Activated CD4-positive, alpha-beta T cell treated with anti-CD3 and anti-CD28 coated beads, Interleukin-2, amount 10 ng/mL, durations not matched to agents 24 days and 14 days (primary cell): ENCODE data around the gene LARGE2. TPM values are rescaled to one million over a fixed set of nuclear protein-coding genes. Genes with fewer than 3 reads are reported as not detected.

ENCODE experiments used
- DNase-seq: peaks from one replicate; pipeline ENCODE4 v3.0.0; 2022
- H3K27ac Mint-ChIP-seq: one replicate; pipeline ENCODE4 v1.8.0; 2022; ENCODE audit warnings: mild to moderate bottlenecking, mixed read lengths
- H3K27me3 Mint-ChIP-seq: one replicate; pipeline ENCODE4 v1.8.0; 2022; ENCODE audit warnings: mixed read lengths
- H3K36me3 Mint-ChIP-seq: one replicate; pipeline ENCODE4 v1.8.0; 2022; ENCODE audit warnings: low read depth, mild to moderate bottlenecking, mixed read lengths
- H3K4me1 Mint-ChIP-seq: one replicate; pipeline ENCODE4 v1.8.0; 2021; ENCODE audit warnings: mixed read lengths
- H3K4me3 Mint-ChIP-seq: one replicate; pipeline ENCODE4 v1.8.0; 2022; ENCODE audit warnings: mild to moderate bottlenecking, moderate library complexity, mixed read lengths
- H3K9me3 Mint-ChIP-seq: one replicate; pipeline ENCODE4 v1.8.0; 2021; ENCODE audit warnings: mixed read lengths
- intact Hi-C: fragments of 100-400 bp; cut with micrococcal nuclease; formaldehyde crosslinking; loops from one replicate; pipeline ENCODE4 v1.15.1; 2023
- total RNA-seq: library from RNA; stranded (reverse); gene quantifications from 2 replicates; pipeline ENCODE4 v1.2.3, GENCODE V29; 2022

The LARGE2 gene
- total RNA-seq, 1 donor from 2014 or later, result not detected

GRCh38 chr11:45934580-45935318, 12.3 kb downstream of the LARGE2 start:
- no peak overlapping the region for H3K27ac Mint-ChIP-seq
- H3K27me3 Mint-ChIP-seq, result no peaks in the 10 kb centered on the region
- intact Hi-C loops, result no loop called here
- H3K9me3 Mint-ChIP-seq, result no peaks in the 10 kb centered on the region
- peaks cover 18% of the 10 kb centered on the region for H3K36me3 Mint-ChIP-seq
- DNase-seq, result no peak
- no peak overlapping the region for H3K4me3 Mint-ChIP-seq
- H3K4me1 Mint-ChIP-seq, result peaks cover 14% of the 10 kb centered on the region

GRCh38 chr11:45935349-45936064, 13.1 kb downstream of the LARGE2 start:
- Mint-ChIP-seq H3K27ac (no peak overlapping the region), H3K27me3 (no peaks in the 10 kb centered on the region), H3K36me3 (peaks cover 18% of the 10 kb centered on the region), H3K4me1 (peaks cover 6% of the 10 kb centered on the region), H3K9me3 (no peaks in the 10 kb centered on the region), H3K4me3 (no peak overlapping the region)
- no peak for DNase-seq
- intact Hi-C loops, result no loop called here

- no peaks in the 10 kb centered on the region for H3K27me3 Mint-ChIP-seq
- H3K9me3 Mint-ChIP-seq, result no peaks in the 10 kb centered on the region
- H3K27ac Mint-ChIP-seq, result no peak overlapping the region
- H3K36me3 Mint-ChIP-seq, result peaks cover 16% of the 10 kb centered on the region
- peaks cover under 1% of the 10 kb centered on the region for H3K4me1 Mint-ChIP-seq
- intact Hi-C loops, result no loop called here
- no peak overlapping the region for H3K4me3 Mint-ChIP-seq
- DNase-seq, result no peak
These were observed 14.1 kb downstream of the LARGE2 start for GRCh38 chr11:45936511-45937054.

- H3K4me3 Mint-ChIP-seq, result no peak overlapping the region
- no peak overlapping the region for H3K27ac Mint-ChIP-seq
- H3K9me3 Mint-ChIP-seq, result no peaks in the 10 kb centered on the region
- H3K4me1 Mint-ChIP-seq, result no peaks in the 10 kb centered on the region
- no peaks in the 10 kb centered on the region for H3K27me3 Mint-ChIP-seq
- H3K36me3 Mint-ChIP-seq, result peaks cover 13% of the 10 kb centered on the region
- DNase-seq, result no peak
- intact Hi-C loops, result no loop called here
These were observed 15.5 kb downstream of the LARGE2 start for GRCh38 chr11:45937916-45938315.

DNA sequence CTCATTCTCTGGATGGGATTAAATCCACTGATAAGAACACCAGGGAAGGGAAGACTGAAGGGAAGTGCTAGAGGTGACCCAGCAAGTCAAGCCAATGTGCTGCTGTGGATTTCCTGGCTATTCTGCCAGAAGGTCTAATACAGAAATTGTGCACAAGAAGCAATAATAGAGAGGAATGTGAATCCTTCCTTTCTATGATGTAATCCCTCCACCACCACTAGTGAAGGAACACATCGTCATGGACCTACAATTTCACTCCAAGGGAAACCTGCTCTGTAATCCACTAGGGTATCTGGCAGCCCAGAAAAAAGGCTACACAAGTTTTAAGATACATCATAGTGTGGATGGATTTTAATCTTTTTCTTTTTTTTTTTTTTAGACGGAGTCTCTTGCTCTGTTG, 17.4 kb downstream of the LARGE2 start:
- Mint-ChIP-seq H3K4me3 (no peak overlapping the region), H3K9me3 (no peaks in the 10 kb centered on the region), H3K36me3 (peaks cover 12% of the 10 kb centered on the region), H3K27ac (no peak overlapping the region), H3K4me1 (no peaks in the 10 kb centered on the region), H3K27me3 (no peaks in the 10 kb centered on the region)
- intact Hi-C loops, result no loop called here
- no peak for DNase-seq

DNA sequence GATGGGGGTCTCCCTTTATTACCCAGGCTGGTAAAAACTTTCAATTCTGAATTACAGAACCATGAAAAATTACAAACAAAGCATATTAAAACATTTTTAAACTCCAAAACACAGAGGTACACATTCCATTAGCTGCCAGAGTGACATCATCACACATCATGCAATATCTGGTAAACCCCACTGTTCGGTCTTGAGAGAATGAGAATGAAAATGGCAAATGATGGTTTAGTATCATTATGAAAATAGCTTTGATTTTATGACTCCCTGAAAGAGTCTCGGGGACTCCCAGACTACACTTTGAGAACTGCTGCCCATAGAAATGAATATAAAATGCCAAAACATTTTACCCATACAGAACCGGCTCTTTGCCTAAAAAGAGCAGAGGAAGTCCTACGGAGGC, 18.8 kb downstream of the LARGE2 start:
- DNase-seq, result no peak
- intact Hi-C loops, result no loop called here
- no peaks in the 10 kb centered on the region for H3K9me3 Mint-ChIP-seq
- H3K36me3 Mint-ChIP-seq, result peaks cover 20% of the 10 kb centered on the region
- H3K27me3 Mint-ChIP-seq, result no peaks in the 10 kb centered on the region
- no peaks in the 10 kb centered on the region for H3K4me1 Mint-ChIP-seq
- H3K27ac Mint-ChIP-seq, result no peak overlapping the region
- H3K4me3 Mint-ChIP-seq, result no peak overlapping the region

GRCh38 chr11:45942381-45942780, 19.9 kb downstream of the LARGE2 start:
- Mint-ChIP-seq H3K4me1 (no peaks in the 10 kb centered on the region), H3K27ac (no peak overlapping the region), H3K4me3 (no peak overlapping the region), H3K27me3 (no peaks in the 10 kb centered on the region), H3K9me3 (no peaks in the 10 kb centered on the region), H3K36me3 (peaks cover 16% of the 10 kb centered on the region)
- intact Hi-C loops, result no loop called here
- DNase-seq, result no peak

DNA sequence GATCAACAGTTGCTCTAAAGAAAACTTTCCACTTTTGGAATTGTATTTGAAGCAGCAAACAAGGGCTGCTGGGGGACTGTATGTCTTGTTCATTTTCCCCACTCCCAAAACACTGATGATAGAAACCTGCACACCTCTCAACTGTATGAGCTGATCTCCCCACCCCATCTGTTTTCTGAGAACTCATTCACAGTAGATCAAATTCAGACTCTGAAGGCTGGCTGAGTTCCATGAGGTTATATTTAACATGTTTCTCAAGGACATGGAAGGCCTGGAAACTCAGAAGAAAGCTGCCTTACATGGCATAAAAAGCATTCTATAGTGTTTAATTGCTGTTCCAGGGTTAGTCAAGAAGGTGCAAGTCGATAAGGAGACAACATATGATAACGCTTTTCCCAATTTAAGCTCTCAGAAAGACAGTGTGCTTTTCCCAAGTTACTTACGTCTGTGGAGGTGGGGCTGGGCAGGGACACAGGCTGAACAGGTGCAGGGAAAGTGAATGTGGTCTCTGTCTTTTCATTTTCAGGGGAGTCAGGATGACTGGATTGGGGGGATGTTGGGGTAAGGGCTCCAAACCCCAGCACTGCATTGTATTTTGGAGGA, 23.0 kb downstream of the LARGE2 start:
- peaks cover 36% of the 10 kb centered on the region for H3K36me3 Mint-ChIP-seq
- no peak overlapping the region for H3K4me3 Mint-ChIP-seq
- intact Hi-C loops, result no loop called here
- H3K27ac Mint-ChIP-seq, result no peak overlapping the region
- no peaks in the 10 kb centered on the region for H3K27me3 Mint-ChIP-seq
- DNase-seq, result no peak
- H3K4me1 Mint-ChIP-seq, result no peaks in the 10 kb centered on the region
- no peaks in the 10 kb centered on the region for H3K9me3 Mint-ChIP-seq

DNA sequence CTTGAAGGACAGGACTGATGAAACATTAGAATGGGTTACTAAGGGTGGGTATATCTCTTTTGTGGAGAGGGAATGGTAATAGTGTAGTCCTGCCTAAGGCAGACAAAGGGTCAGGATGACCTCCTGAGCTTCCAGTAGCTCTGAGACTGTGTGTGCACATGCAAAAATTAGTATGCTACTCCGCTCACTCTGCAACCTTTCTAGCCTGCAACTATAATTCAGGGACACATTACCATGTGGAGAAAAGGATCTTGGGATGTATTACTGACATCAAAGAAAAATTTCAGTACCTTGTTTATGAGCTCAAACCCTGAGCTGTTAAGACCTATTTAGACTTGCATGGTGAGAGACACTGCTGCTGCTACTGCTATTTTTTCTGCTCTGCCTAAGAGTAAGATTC, 25.4 kb downstream of the LARGE2 start:
- intact Hi-C loops, result no loop called here
- Mint-ChIP-seq H3K27ac (no peak overlapping the region), H3K27me3 (no peaks in the 10 kb centered on the region), H3K36me3 (peaks cover 41% of the 10 kb centered on the region), H3K9me3 (no peaks in the 10 kb centered on the region), H3K4me1 (no peaks in the 10 kb centered on the region), H3K4me3 (no peak overlapping the region)
- no peak for DNase-seq

DNA sequence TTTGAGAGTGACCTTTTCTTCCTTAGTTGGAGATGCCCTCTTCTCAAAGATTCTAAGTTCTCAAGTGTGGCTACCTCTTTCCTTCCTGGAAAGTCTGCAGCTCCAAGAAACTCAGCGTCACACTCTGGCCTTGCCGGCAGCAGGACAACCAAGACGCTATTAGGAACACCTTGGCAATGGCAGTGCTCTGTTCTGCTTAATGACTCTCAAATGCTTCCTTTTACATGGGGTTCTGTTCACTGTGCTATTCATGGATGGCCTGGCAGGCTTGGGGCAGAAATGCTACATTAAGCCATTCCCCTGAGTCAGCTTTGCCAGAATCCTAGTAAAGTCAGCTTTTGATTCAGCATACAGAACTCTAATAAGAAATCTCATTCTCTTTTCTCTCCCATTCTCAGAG, 25.9 kb downstream of the LARGE2 start:
- Mint-ChIP-seq H3K36me3 (peaks cover 43% of the 10 kb centered on the region), H3K9me3 (no peaks in the 10 kb centered on the region)

GRCh38 chr11:45949992-45950407, 27.5 kb downstream of the LARGE2 start:
- Mint-ChIP-seq H3K9me3 (no peaks in the 10 kb centered on the region), H3K27me3 (no peaks in the 10 kb centered on the region), H3K27ac (no peak overlapping the region), H3K4me3 (no peak overlapping the region), H3K36me3 (peaks cover 38% of the 10 kb centered on the region), H3K4me1 (no peaks in the 10 kb centered on the region)
- intact Hi-C loops, result no loop called here
- no peak for DNase-seq

More for the DNA sequence above, 25.9 kb downstream of the LARGE2 start:
- no peaks in the 10 kb centered on the region for H3K4me1 Mint-ChIP-seq
- no peak overlapping the region for H3K4me3 Mint-ChIP-seq
- no peak for DNase-seq
- no peaks in the 10 kb centered on the region for H3K27me3 Mint-ChIP-seq
- intact Hi-C loops, result no loop called here
- no peak overlapping the region for H3K27ac Mint-ChIP-seq

- no peak overlapping the region for H3K27ac Mint-ChIP-seq
- H3K36me3 Mint-ChIP-seq, result peaks cover 40% of the 10 kb centered on the region
- peaks cover 2% of the 10 kb centered on the region for H3K4me1 Mint-ChIP-seq
- H3K9me3 Mint-ChIP-seq, result no peaks in the 10 kb centered on the region
- no peak for DNase-seq
- no peak overlapping the region for H3K4me3 Mint-ChIP-seq
- intact Hi-C loops, result no loop called here
- no peaks in the 10 kb centered on the region for H3K27me3 Mint-ChIP-seq
These were observed 37.4 kb downstream of the LARGE2 start for GRCh38 chr11:45959851-45960250.

GRCh38 chr11:45960387-45961095, 38.1 kb downstream of the LARGE2 start:
- intact Hi-C loops, result no loop called here
- Mint-ChIP-seq H3K9me3 (no peaks in the 10 kb centered on the region), H3K4me3 (no peak overlapping the region), H3K27me3 (no peaks in the 10 kb centered on the region), H3K4me1 (peaks cover 2% of the 10 kb centered on the region), H3K36me3 (peaks cover 35% of the 10 kb centered on the region), H3K27ac (no peak overlapping the region)
- DNase-seq, result no peak
